ENCODE data around the gene GTPBP4. TPM values are rescaled to one million over a fixed set of nuclear protein-coding genes. Genes with fewer than 3 reads are reported as not detected.

GTPBP4 gene
- total and polyA plus RNA-seq, 9 of the 15 experiments (the other 6 are each of a cell fraction or from before 2014, with no cell fraction given): 79.0 to 155 (median 128) TPM

DNA sequence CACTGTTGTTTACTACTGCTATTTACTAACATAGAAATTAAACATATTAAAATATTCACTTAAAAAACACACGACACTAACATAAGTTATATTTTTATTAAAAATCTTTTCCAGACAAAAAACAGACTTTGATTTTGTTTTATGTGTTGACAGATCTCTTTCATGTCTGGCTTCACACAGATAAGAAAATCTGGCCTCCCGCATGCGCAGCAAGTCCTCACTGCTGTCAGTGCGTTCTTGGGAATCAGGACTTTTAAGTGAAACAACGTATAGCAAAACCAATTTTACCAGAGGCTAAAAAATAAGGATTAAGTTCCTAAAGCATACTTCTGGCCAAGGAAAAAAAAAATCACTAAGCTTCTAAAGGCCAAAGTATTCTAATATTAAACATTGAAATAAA lies 61.9 kb downstream of the GTPBP4 start:
- DNase-seq (ENCODE audit: extremely low read depth in 1 of 4, low spot score in 3 of 4) (peak; percentile 52 to 79 (median 56)), FAIRE-seq (peak; percentile 60), ATAC-seq (no peak)
- Histone ChIP-seq H3K9ac (ENCODE audit: insufficient read depth in 1 of 2, low read depth in 2 of 2, low read length in 2 of 2) (0 out of 4 replicates have a peak overlapping the region, but pooled peaks of 1 of the 2 experiments have one; percentile 89), H3K36me3 (ENCODE audit: control insufficient read depth, insufficient read depth, low read length) (peaks cover 64% of the 10 kb centered on the region), H3K27me3 (ENCODE audit: control insufficient read depth in 2 of 2, insufficient read depth in 2 of 2, low read length in 2 of 2) (no peaks in the 10 kb centered on the region), H3K4me3 (peak overlapping the region; percentile 94), H3K9me1 (ENCODE audit: control insufficient read depth, insufficient read depth, low read length) (peaks cover 10% of the 10 kb centered on the region), H3K27ac (ENCODE audit: extremely low read depth, low read depth, low read length) (no peak overlapping the region), H3K9me3 (replicated peaks; ENCODE audit: control insufficient read depth, insufficient read depth, low read depth, low read length) (no peaks in the 10 kb centered on the region), H3K4me1 (replicated peaks in 1 of 2; ENCODE audit: control insufficient read depth in 2 of 2, insufficient read depth in 2 of 2, low read length in 2 of 2) (peaks cover 27 to 31% of the 10 kb centered on the region in 2 experiments), H3K4me2 (ENCODE audit: insufficient read depth, low read length) (peak overlapping the region; percentile 100), H3K79me2 (ENCODE audit: control insufficient read depth, insufficient read depth, low read length) (peaks cover 75% of the 10 kb centered on the region), H2AFZ (ENCODE audit: low read depth, low read length) (no peak overlapping the region), H4K20me1 (replicated peaks; ENCODE audit: control insufficient read depth, insufficient read depth, low read length) (peaks cover 27% of the 10 kb centered on the region)
- in situ Hi-C loops (cut with MboI): no loop called here
- WGBS (ENCODE audit: insufficient coverage, low coverage, missing lambda C conversion rate): 0% methylated on average over 5 of the region's 5 CpGs
- no TSS peak for BruUV-seq (replicated peaks)
- ChIA-PET CTCF (ENCODE audit: low intra/inter-chr PET ratio) (no interaction called here), POLR2A (interaction anchor here (0.5 to 3.5 kb wide), 5 partner anchors 13 to 117 kb away, joined by 3 to 25 read pairs (median 3); no protein-coding TSS in a partner anchor)
- intact Hi-C loops (cut with micrococcal nuclease): loop anchor here (10.0 kb wide), 1 partner anchor 115 kb away; the partner anchor contains the start of gene LARP4B
- 0 out of 2 replicates have a peak, but pooled peaks have one; percentile 44 for TF ChIP-seq MXI1 (IDR thresholded peaks at IDR 0.05; ENCODE audit: low read depth, low read length)
- TF ChIP-seq NCOA4 (IDR thresholded peaks at IDR 0.05; ENCODE audit: partially characterized antibody): no peak
- TF ChIP-seq ZNF561 (CRISPR knock-in tag; conservative IDR thresholded peaks at IDR 0.05): no peak
- TF ChIP-seq, protein P1, sequence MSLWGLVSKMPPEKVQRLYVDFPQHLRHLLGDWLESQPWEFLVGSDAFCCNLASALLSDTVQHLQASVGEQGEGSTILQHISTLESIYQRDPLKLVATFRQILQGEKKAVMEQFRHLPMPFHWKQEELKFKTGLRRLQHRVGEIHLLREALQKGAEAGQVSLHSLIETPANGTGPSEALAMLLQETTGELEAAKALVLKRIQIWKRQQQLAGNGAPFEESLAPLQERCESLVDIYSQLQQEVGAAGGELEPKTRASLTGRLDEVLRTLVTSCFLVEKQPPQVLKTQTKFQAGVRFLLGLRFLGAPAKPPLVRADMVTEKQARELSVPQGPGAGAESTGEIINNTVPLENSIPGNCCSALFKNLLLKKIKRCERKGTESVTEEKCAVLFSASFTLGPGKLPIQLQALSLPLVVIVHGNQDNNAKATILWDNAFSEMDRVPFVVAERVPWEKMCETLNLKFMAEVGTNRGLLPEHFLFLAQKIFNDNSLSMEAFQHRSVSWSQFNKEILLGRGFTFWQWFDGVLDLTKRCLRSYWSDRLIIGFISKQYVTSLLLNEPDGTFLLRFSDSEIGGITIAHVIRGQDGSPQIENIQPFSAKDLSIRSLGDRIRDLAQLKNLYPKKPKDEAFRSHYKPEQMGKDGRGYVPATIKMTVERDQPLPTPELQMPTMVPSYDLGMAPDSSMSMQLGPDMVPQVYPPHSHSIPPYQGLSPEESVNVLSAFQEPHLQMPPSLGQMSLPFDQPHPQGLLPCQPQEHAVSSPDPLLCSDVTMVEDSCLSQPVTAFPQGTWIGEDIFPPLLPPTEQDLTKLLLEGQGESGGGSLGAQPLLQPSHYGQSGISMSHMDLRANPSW (CRISPR knock-in tag; IDR thresholded peaks at IDR 0.05): no peak
- no peak for TF ChIP-seq L3MBTL2 (IDR thresholded peaks at IDR 0.05)
- TF ChIP-seq, protein P2, sequence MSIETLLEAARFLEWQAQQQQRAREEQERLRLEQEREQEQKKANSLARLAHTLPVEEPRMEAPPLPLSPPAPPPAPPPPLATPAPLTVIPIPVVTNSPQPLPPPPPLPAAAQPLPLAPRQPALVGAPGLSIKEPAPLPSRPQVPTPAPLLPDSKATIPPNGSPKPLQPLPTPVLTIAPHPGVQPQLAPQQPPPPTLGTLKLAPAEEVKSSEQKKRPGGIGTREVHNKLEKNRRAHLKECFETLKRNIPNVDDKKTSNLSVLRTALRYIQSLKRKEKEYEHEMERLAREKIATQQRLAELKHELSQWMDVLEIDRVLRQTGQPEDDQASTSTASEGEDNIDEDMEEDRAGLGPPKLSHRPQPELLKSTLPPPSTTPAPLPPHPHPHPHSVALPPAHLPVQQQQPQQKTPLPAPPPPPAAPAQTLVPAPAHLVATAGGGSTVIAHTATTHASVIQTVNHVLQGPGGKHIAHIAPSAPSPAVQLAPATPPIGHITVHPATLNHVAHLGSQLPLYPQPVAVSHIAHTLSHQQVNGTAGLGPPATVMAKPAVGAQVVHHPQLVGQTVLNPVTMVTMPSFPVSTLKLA (conservative IDR thresholded peaks at IDR 0.05): peak in 1 of 2 experiments; percentile 44; a peak in 1 of 4 replicates
- TF ChIP-seq TEAD4 (IDR thresholded peaks at IDR 0.05; ENCODE audit: low read length): peak; percentile 73
- no peak for TF ChIP-seq TEAD4 (CRISPR knock-in tag; IDR thresholded peaks at IDR 0.05; ENCODE audit: borderline replicate concordance)
- TF ChIP-seq, protein P3, sequence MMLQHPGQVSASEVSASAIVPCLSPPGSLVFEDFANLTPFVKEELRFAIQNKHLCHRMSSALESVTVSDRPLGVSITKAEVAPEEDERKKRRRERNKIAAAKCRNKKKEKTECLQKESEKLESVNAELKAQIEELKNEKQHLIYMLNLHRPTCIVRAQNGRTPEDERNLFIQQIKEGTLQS (IDR thresholded peaks at IDR 0.05): 0 out of 2 replicates have a peak, but pooled peaks have one; percentile 35
- TF ChIP-seq, protein P3 (CRISPR knock-in tag; conservative IDR thresholded peaks at IDR 0.05): no peak
- peak; percentile 70 for TF ChIP-seq NCOR1 (IDR thresholded peaks at IDR 0.05)
- no peak for TF ChIP-seq EP400 (IDR thresholded peaks at IDR 0.05)
- no peak for TF ChIP-seq JUN (IDR thresholded peaks at IDR 0.05; ENCODE audit: borderline replicate concordance, low read depth, low read length)
- TF ChIP-seq JUN (CRISPR knock-in tag; IDR thresholded peaks at IDR 0.05; ENCODE audit: borderline replicate concordance): no peak
- TF ChIP-seq, protein P4, sequence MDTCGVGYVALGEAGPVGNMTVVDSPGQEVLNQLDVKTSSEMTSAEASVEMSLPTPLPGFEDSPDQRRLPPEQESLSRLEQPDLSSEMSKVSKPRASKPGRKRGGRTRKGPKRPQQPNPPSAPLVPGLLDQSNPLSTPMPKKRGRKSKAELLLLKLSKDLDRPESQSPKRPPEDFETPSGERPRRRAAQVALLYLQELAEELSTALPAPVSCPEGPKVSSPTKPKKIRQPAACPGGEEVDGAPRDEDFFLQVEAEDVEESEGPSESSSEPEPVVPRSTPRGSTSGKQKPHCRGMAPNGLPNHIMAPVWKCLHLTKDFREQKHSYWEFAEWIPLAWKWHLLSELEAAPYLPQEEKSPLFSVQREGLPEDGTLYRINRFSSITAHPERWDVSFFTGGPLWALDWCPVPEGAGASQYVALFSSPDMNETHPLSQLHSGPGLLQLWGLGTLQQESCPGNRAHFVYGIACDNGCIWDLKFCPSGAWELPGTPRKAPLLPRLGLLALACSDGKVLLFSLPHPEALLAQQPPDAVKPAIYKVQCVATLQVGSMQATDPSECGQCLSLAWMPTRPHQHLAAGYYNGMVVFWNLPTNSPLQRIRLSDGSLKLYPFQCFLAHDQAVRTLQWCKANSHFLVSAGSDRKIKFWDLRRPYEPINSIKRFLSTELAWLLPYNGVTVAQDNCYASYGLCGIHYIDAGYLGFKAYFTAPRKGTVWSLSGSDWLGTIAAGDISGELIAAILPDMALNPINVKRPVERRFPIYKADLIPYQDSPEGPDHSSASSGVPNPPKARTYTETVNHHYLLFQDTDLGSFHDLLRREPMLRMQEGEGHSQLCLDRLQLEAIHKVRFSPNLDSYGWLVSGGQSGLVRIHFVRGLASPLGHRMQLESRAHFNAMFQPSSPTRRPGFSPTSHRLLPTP (IDR thresholded peaks at IDR 0.05; ENCODE audit: borderline replicate concordance, extremely low read depth, insufficient read length): no peak

Measured in K562 (cell line).